ENCODE results near the gene SCP2D1. TPM values are rescaled to one million over a fixed set of nuclear protein-coding genes. Genes with fewer than 3 reads are reported as not detected.
A peak's percentile ranks its signal among the peaks of the same experiment; 100 is the strongest.

SCP2D1 gene
- polyA plus RNA-seq, 6 donors from 2014 or later, result not detected

DNA sequence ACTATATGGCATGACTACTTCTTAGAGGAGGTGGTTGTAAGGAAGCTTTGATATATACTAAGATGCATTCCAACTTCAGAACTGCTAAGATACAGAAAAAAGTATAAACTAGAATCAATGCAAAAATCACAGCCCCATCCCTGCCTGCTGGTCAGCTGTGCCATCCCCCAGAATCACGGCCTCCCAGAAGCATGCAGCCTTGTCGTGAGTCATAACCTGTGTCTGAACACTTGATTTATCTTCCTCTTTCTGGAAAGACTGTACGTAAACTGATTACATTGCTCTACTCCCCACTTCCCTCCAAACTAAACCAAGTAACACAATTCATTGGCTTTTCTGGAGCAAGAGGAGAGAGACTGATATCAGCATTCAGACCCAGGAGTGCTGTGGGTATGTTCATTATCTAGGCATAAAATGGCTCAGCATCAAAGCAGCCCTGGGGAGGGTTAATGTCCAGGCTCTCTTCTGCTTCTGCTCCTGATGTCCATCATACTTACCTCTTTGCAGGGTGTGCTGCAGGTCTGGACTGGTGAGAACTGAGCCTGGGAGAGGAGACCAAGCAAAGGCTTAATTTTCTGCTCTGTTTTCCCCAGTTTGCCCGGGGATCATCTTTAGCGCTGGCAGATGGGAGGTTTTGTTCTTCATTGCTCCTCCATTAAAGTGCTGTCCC is 18.4 kb downstream of the SCP2D1 start:
- Mint-ChIP-seq H3K27ac (no peak overlapping the region), H3K9me3 (peaks cover 0 to 3% (median 0%) of the 10 kb centered on the region in 7 donors), H3K4me1 (no peaks in the 10 kb centered on the region), H3K27me3 (peaks cover 19 to 27% (median 22%) of the 10 kb centered on the region in 3 donors), H3K36me3 (no peaks in the 10 kb centered on the region), H3K4me3 (no peak overlapping the region)
- DNase-seq (no peak), ATAC-seq (ENCODE audit: low read depth in 2 of 2) (no peak)

DNA sequence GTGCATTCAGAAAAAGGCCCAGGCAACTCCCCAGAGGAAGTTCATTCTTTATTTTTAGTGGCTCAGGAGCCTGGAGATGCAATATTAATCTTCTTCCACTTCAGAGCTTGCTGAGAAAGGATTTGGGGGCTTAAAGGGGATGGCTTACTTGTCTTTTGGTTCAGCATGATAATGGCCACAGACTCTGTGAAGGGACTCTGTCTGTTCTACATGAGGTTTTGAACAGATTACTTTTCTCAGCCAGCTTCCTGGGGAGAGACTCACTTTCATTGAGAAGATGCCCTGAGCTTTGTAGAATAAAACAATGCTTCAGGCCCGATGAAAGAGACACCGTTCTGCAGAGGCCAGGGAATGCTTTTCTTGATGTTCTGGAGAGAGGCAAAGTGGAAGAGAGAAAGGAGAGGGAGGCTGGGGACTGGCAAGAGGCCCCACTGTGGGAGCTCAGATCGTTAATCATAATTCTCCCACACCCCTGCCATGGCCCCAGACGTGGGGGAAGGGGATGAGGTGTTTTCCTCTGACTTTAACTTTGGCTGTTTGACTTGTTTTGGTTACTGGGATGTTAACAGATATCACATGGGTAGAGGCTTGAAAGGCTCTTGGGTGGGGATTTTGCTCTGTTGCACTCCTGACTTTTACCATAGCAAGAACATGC is 19.1 kb downstream of the SCP2D1 start:
- no peak for DNase-seq
- H3K4me3 Mint-ChIP-seq, result no peak overlapping the region
- no peaks in the 10 kb centered on the region for H3K4me1 Mint-ChIP-seq
- H3K27me3 Mint-ChIP-seq, result peaks cover 19 to 25% (median 22%) of the 10 kb centered on the region in 3 donors
- no peak for ATAC-seq (ENCODE audit: low read depth in 2 of 2)
- H3K36me3 Mint-ChIP-seq, result no peaks in the 10 kb centered on the region
- H3K9me3 Mint-ChIP-seq, result peaks cover 0 to 3% (median 0%) of the 10 kb centered on the region in 7 donors
- H3K27ac Mint-ChIP-seq, result no peak overlapping the region

GRCh38 chr20:18835466-18836256 is 22.1 kb downstream of the SCP2D1 start:
- Mint-ChIP-seq H3K36me3 (no peaks in the 10 kb centered on the region), H3K4me1 (no peaks in the 10 kb centered on the region), H3K27ac (no peak overlapping the region), H3K27me3 (peaks cover 13 to 16% (median 15%) of the 10 kb centered on the region in 3 donors), H3K9me3 (peaks cover 0 to 7% (median 0%) of the 10 kb centered on the region in 7 donors), H3K4me3 (no peak overlapping the region)
- DNase-seq, result no peak
- ATAC-seq (ENCODE audit: low read depth in 2 of 2), result no peak

DNA sequence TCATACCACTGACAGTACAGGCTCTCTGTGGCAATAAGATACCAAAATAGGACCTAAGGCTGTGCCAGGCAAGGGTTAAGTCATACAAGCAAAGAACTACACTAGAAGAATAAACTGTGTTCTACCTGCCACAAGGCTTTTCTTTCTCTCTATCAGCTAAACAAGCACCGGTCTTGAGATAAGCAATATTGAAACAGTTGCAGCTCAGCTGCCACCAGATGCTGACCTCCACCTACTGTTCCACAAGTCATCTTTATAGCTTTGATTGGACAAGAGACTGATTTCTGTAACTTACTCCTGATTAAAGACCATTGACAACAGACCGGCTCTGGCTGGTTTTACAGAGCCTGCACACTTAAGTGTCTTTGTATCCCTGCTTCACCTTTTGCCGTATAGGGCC is 24.1 kb downstream of the SCP2D1 start:
- DNase-seq (no peak), ATAC-seq (ENCODE audit: low read depth in 2 of 2) (no peak)
- Mint-ChIP-seq H3K4me1 (no peaks in the 10 kb centered on the region), H3K36me3 (no peaks in the 10 kb centered on the region), H3K27ac (peak overlapping the region in 1 of 6 donors; percentile 48), H3K9me3 (peaks cover 0 to 7% (median 0%) of the 10 kb centered on the region in 7 donors), H3K27me3 (peaks cover 8 to 17% (median 15%) of the 10 kb centered on the region in 3 donors), H3K4me3 (no peak overlapping the region)

- DNase-seq (no peak), ATAC-seq (ENCODE audit: low read depth in 2 of 2) (no peak)
- no peaks in the 10 kb centered on the region for H3K4me1 Mint-ChIP-seq
- peaks cover 0 to 6% (median 0%) of the 10 kb centered on the region in 7 donors for H3K9me3 Mint-ChIP-seq
- H3K27ac Mint-ChIP-seq, result no peak overlapping the region
- H3K27me3 Mint-ChIP-seq, result peaks cover 4 to 18% (median 12%) of the 10 kb centered on the region in 3 donors
- no peak overlapping the region for H3K4me3 Mint-ChIP-seq
- no peaks in the 10 kb centered on the region for H3K36me3 Mint-ChIP-seq
Observed at GRCh38 chr20:18839507-18840247, 26.1 kb downstream of the SCP2D1 start.

GRCh38 chr20:18840248-18840645 is 26.7 kb downstream of the SCP2D1 start:
- peak overlapping the region in 1 of 8 donors; percentile 57 for H3K4me3 Mint-ChIP-seq
- peaks cover 0 to 4% (median 0%) of the 10 kb centered on the region in 7 donors for H3K9me3 Mint-ChIP-seq

DNA sequence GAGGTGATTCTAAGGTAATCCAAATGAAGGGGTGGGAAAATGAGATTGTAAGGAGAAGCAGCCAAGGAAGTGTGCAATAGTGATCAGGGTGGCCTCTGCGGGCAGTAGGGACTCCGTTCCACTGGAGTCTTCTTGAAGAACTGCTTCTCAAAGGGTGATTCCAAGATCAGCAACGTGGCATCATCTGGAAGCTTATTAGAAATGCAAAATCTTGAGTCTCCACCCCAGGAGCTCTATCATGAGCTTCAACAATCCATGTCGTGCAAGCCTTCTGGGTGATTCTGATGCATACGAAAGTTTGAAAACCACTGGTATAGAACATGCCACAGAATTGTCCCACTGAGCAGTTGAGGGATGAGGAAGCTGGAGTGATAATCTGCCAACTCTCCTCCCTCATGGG is 31.4 kb downstream of the SCP2D1 start:
- Mint-ChIP-seq H3K36me3 (no peaks in the 10 kb centered on the region), H3K4me3 (no peak overlapping the region), H3K27ac (no peak overlapping the region), H3K27me3 (peaks cover 0 to 8% (median 4%) of the 10 kb centered on the region in 3 donors), H3K4me1 (no peaks in the 10 kb centered on the region), H3K9me3 (no peaks in the 10 kb centered on the region)
- no peak for ATAC-seq (ENCODE audit: low read depth in 2 of 2)
- DNase-seq, result no peak

More at GRCh38 chr20:18840248-18840645, 26.7 kb downstream of the SCP2D1 start:
- H3K4me1 Mint-ChIP-seq, result no peaks in the 10 kb centered on the region
- DNase-seq (no peak), ATAC-seq (ENCODE audit: low read depth in 2 of 2) (no peak)
- no peak overlapping the region for H3K27ac Mint-ChIP-seq
- peaks cover 4 to 17% (median 10%) of the 10 kb centered on the region in 3 donors for H3K27me3 Mint-ChIP-seq
- no peaks in the 10 kb centered on the region for H3K36me3 Mint-ChIP-seq

DNA sequence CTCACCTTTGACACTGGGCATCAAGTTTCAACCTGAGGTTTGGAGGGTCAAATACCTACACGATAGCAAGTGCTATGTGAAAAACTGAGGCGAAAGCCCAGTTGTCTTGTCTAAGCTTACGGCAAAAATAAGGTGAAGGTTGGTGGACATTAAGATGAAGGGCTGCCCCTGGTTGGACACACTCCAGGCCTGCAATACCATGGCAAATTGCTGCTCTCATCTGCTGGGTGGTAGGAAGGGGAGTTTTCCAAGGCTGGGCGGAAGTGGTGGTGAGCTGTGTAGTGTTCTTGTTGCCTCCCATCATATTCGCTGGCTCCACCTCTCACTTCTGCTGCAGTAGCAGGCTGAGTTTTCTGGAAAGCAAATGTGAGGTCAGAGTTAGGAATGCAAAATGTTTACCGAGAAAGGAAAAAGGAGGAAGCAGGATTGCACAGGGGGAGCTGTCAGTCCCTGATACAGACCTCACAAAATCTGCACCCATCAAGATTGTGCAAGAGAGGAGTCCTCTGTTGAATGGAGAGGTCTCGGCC is 33.7 kb downstream of the SCP2D1 start:
- H3K4me1 Mint-ChIP-seq, result no peaks in the 10 kb centered on the region
- H3K9me3 Mint-ChIP-seq, result no peaks in the 10 kb centered on the region
- no peak overlapping the region for H3K4me3 Mint-ChIP-seq
- no peak for DNase-seq
- H3K27ac Mint-ChIP-seq, result no peak overlapping the region
- H3K36me3 Mint-ChIP-seq, result no peaks in the 10 kb centered on the region
- ATAC-seq (ENCODE audit: low read depth in 2 of 2), result no peak
- peaks cover 5 to 8% (median 6%) of the 10 kb centered on the region in 3 donors for H3K27me3 Mint-ChIP-seq

DNA sequence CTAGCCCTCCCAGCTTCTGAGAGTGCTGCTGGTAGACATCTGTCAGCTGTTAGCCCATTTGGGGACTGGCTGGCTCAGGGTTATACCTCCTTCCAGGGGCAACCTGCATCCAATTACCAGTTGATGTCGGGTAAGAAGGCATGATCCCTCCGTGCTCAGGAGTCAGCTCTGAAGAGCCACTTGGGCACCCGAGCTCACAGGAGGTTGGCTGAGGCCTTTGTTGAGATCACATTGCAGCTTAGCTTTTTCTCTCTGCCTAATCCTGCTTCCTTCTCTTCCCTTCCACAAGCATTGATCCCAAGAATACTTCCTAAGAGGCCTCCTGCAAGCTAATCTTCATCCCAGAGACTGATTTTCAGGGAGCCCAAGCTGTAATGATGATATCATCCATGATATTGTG is 35.5 kb downstream of the SCP2D1 start:
- H3K27ac Mint-ChIP-seq, result no peak overlapping the region
- H3K36me3 Mint-ChIP-seq, result no peaks in the 10 kb centered on the region
- peaks cover 6 to 9% (median 7%) of the 10 kb centered on the region in 3 donors for H3K27me3 Mint-ChIP-seq
- H3K9me3 Mint-ChIP-seq, result peaks cover 0 to 4% (median 0%) of the 10 kb centered on the region in 7 donors
- DNase-seq, result no peak
- H3K4me3 Mint-ChIP-seq, result no peak overlapping the region
- H3K4me1 Mint-ChIP-seq, result no peaks in the 10 kb centered on the region
- no peak for ATAC-seq (ENCODE audit: low read depth in 2 of 2)

- no peak for ATAC-seq (ENCODE audit: low read depth in 2 of 2)
- Mint-ChIP-seq H3K27ac (no peak overlapping the region), H3K27me3 (peaks cover 6 to 12% (median 8%) of the 10 kb centered on the region in 3 donors), H3K4me1 (no peaks in the 10 kb centered on the region), H3K9me3 (peaks cover 0 to 4% (median 0%) of the 10 kb centered on the region in 7 donors), H3K36me3 (no peaks in the 10 kb centered on the region), H3K4me3 (no peak overlapping the region)
- no peak for DNase-seq
Observed at GRCh38 chr20:18851629-18852028, 38.0 kb downstream of the SCP2D1 start.

DNA sequence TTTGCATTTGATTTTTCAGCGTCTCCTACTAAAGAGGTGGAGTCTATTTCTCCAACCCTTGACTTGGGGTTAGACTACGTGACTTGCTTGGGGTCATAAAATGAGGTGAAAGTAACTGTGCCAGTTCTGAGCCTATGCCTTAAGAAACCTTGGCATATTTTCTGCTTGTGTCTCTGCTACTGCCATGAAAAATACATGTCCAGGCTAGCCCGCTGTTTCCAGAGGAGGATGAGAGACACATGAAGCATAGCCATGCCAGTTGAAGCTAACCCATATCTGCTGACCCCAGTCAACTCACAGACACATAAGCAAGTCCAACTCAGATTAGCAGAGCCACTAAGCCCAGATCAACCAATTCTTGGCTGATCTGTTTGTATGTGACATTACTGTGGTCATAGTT is 38.7 kb downstream of the SCP2D1 start:
- peaks cover 0 to 4% (median 0%) of the 10 kb centered on the region in 7 donors for H3K9me3 Mint-ChIP-seq

GRCh38 chr20:18853216-18853615 is 39.6 kb downstream of the SCP2D1 start:
- Mint-ChIP-seq H3K27ac (no peak overlapping the region), H3K4me1 (no peaks in the 10 kb centered on the region), H3K27me3 (peaks cover 6 to 12% (median 8%) of the 10 kb centered on the region in 3 donors), H3K9me3 (peaks cover 0 to 4% (median under 1%) of the 10 kb centered on the region in 7 donors), H3K4me3 (no peak overlapping the region), H3K36me3 (no peaks in the 10 kb centered on the region)
- DNase-seq, result no peak
- no peak for ATAC-seq (ENCODE audit: low read depth in 2 of 2)

More for the DNA sequence above, 38.7 kb downstream of the SCP2D1 start:
- H3K4me1 Mint-ChIP-seq, result no peaks in the 10 kb centered on the region
- no peak for ATAC-seq (ENCODE audit: low read depth in 2 of 2)
- H3K27me3 Mint-ChIP-seq, result peaks cover 6 to 12% (median 8%) of the 10 kb centered on the region in 3 donors
- H3K4me3 Mint-ChIP-seq, result no peak overlapping the region
- no peak overlapping the region for H3K27ac Mint-ChIP-seq
- no peaks in the 10 kb centered on the region for H3K36me3 Mint-ChIP-seq
- no peak for DNase-seq
